GM23338 (cell line): ENCODE measurements around the gene MFAP4.

Source experiments
- CREB1 ChIP-seq: fragments of 250-450 bp; sonication (Bioruptor Pico); IDR thresholded peaks from 2 replicates; pipeline ENCODE4 v1.5.0; 2020; ENCODE audit warnings: low read depth, mild to moderate bottlenecking, moderate library complexity
- EZH2 ChIP-seq: fragments of 200-600 bp; sonication (generic); IDR thresholded peaks from one replicate; pipeline ENCODE4 v1.8.0; 2017; ENCODE audit warnings: antibody characterized with exemption, mild to moderate bottlenecking, low read depth; ENCODE audit not compliant: unreplicated experiment
- EZH2phosphoT487 ChIP-seq: fragments of 200-600 bp; sonication (generic); IDR thresholded peaks from one replicate; pipeline ENCODE4 v1.8.1; 2018; ENCODE audit warnings: antibody characterized with exemption; ENCODE audit not compliant: unreplicated experiment
- JUNB ChIP-seq: IDR thresholded peaks from one replicate; pipeline ENCODE4 v1.6.1; 2016; ENCODE audit warnings: antibody characterized with exemption; ENCODE audit not compliant: unreplicated experiment
- NANOG ChIP-seq: IDR thresholded peaks from 2 replicates; pipeline ENCODE4 v1.6.1; 2016; ENCODE audit warnings: antibody characterized with exemption, borderline replicate concordance
- POLR2AphosphoS5 ChIP-seq: IDR thresholded peaks from 2 replicates; pipeline ENCODE4 v1.6.1; 2016; ENCODE audit warnings: antibody characterized with exemption, low read depth
- ZNF114 ChIP-seq: fragments of 250-450 bp; sonication (Bioruptor Pico); IDR thresholded peaks from 2 replicates; pipeline ENCODE4 v1.5.0; 2020; ENCODE audit warnings: mild to moderate bottlenecking, moderate library complexity
- ZNF331 ChIP-seq: fragments of 250-450 bp; sonication (Bioruptor Pico); IDR thresholded peaks from 2 replicates; pipeline ENCODE4 v1.5.0; 2020; ENCODE audit warnings: low read depth, mild to moderate bottlenecking, moderate library complexity
- ZNF462 ChIP-seq: fragments of 250-450 bp; sonication (Bioruptor Pico); IDR thresholded peaks from 2 replicates; pipeline ENCODE4 v1.5.0; 2020; ENCODE audit warnings: mild to moderate bottlenecking, moderate library complexity
- TF ChIP-seq, protein P1 (sequence below): IDR thresholded peaks from one replicate; pipeline ENCODE4 v1.6.1; 2018; ENCODE audit warnings: antibody characterized with exemption; ENCODE audit not compliant: unreplicated experiment
- TF ChIP-seq, protein P2 (sequence below), 2 experiments: fragments of 200-600 bp in 1 of 2; sonication (generic) in 1 of 2; conservative IDR thresholded peaks; 2 replicates each; pipeline versions ENCODE4 v1.5.1 to v1.6.1; 2016 to 2017; ENCODE audit warnings: antibody characterized with exemption in 2 of 2, low read depth in 2 of 2, mild to moderate bottlenecking in 2 of 2, moderate library complexity in 1 of 2
- TF ChIP-seq, protein P3 (sequence below): IDR thresholded peaks from 2 replicates; pipeline ENCODE4 v1.6.1; 2016; ENCODE audit warnings: antibody characterized with exemption

- no peak for TF ChIP-seq NANOG
- TF ChIP-seq ZNF462 (CRISPR knock-in tag): no peak
- peak; percentile 64 for TF ChIP-seq POLR2AphosphoS5
- TF ChIP-seq, protein P1, sequence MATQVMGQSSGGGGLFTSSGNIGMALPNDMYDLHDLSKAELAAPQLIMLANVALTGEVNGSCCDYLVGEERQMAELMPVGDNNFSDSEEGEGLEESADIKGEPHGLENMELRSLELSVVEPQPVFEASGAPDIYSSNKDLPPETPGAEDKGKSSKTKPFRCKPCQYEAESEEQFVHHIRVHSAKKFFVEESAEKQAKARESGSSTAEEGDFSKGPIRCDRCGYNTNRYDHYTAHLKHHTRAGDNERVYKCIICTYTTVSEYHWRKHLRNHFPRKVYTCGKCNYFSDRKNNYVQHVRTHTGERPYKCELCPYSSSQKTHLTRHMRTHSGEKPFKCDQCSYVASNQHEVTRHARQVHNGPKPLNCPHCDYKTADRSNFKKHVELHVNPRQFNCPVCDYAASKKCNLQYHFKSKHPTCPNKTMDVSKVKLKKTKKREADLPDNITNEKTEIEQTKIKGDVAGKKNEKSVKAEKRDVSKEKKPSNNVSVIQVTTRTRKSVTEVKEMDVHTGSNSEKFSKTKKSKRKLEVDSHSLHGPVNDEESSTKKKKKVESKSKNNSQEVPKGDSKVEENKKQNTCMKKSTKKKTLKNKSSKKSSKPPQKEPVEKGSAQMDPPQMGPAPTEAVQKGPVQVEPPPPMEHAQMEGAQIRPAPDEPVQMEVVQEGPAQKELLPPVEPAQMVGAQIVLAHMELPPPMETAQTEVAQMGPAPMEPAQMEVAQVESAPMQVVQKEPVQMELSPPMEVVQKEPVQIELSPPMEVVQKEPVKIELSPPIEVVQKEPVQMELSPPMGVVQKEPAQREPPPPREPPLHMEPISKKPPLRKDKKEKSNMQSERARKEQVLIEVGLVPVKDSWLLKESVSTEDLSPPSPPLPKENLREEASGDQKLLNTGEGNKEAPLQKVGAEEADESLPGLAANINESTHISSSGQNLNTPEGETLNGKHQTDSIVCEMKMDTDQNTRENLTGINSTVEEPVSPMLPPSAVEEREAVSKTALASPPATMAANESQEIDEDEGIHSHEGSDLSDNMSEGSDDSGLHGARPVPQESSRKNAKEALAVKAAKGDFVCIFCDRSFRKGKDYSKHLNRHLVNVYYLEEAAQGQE: no peak
- TF ChIP-seq, protein P2, sequence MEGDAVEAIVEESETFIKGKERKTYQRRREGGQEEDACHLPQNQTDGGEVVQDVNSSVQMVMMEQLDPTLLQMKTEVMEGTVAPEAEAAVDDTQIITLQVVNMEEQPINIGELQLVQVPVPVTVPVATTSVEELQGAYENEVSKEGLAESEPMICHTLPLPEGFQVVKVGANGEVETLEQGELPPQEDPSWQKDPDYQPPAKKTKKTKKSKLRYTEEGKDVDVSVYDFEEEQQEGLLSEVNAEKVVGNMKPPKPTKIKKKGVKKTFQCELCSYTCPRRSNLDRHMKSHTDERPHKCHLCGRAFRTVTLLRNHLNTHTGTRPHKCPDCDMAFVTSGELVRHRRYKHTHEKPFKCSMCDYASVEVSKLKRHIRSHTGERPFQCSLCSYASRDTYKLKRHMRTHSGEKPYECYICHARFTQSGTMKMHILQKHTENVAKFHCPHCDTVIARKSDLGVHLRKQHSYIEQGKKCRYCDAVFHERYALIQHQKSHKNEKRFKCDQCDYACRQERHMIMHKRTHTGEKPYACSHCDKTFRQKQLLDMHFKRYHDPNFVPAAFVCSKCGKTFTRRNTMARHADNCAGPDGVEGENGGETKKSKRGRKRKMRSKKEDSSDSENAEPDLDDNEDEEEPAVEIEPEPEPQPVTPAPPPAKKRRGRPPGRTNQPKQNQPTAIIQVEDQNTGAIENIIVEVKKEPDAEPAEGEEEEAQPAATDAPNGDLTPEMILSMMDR (conservative IDR thresholded peaks at IDR 0.05; ENCODE audit: low read depth in 2 of 2): peak; percentile 86 to 99
- TF ChIP-seq, protein P3, sequence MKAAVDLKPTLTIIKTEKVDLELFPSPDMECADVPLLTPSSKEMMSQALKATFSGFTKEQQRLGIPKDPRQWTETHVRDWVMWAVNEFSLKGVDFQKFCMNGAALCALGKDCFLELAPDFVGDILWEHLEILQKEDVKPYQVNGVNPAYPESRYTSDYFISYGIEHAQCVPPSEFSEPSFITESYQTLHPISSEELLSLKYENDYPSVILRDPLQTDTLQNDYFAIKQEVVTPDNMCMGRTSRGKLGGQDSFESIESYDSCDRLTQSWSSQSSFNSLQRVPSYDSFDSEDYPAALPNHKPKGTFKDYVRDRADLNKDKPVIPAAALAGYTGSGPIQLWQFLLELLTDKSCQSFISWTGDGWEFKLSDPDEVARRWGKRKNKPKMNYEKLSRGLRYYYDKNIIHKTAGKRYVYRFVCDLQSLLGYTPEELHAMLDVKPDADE: no peak
- no peak for TF ChIP-seq EZH2
- TF ChIP-seq JUNB: no peak
- TF ChIP-seq CREB1 (CRISPR knock-in tag): peak; percentile 67
- no peak for TF ChIP-seq EZH2phosphoT487
- TF ChIP-seq ZNF331: no peak
- TF ChIP-seq ZNF114 (CRISPR knock-in tag): no peak
These were observed 24.5 kb downstream of the MFAP4 start, which contains the start of gene B9D1 for GRCh38 chr17:19362277-19363113.
